Ureter (tissue), 1 donor: Measurements from ENCODE around the gene TMEM239. TPM values are rescaled to one million over a fixed set of nuclear protein-coding genes. Genes with fewer than 3 reads are reported as not detected.
"Not testable (repeated sequence)": the region's sequence is repeated elsewhere in the genome, so short reads cannot be mapped to it uniquely, and the experiment has no call there.

Source experiments
- DNase-seq: peaks from one replicate; pipeline ENCODE4 v3.0.0-alpha.2; 2020; ENCODE audit warnings: low spot score
- total RNA-seq: library from RNA; stranded (reverse); gene quantifications from one replicate; pipeline ENCODE4 v1.2.4, GENCODE V29; 2023
- donor health status: DM: yes; HTN: yes; CAD: no.

Gene TMEM239
- total RNA-seq, 1 donor from 2014 or later, result not detected

- peak; percentile 38 for DNase-seq
Measured at GRCh38 chr20:2820084-2820895, 4.1 kb downstream of the TMEM239 start.

- DNase-seq, result no peak
Measured at GRCh38 chr20:2820896-2821869, 5.0 kb downstream of the TMEM239 start.

GRCh38 chr20:2822073-2822472 lies 5.9 kb downstream of the TMEM239 start:
- no peak for DNase-seq

GRCh38 chr20:2825761-2826160 lies 9.6 kb downstream of the TMEM239 start:
- DNase-seq, result no peak

- no peak for DNase-seq
Measured at GRCh38 chr20:2826655-2827054, 10.5 kb downstream of the TMEM239 start.

- no peak for DNase-seq
Measured at GRCh38 chr20:2829376-2829775, 13.2 kb downstream of the TMEM239 start.

- DNase-seq, result not testable (repeated sequence)
Measured at GRCh38 chr20:2831206-2831605, 15.0 kb downstream of the TMEM239 start.

- DNase-seq, result no peak
Measured at GRCh38 chr20:2833761-2834160, 17.6 kb downstream of the TMEM239 start.

- no peak for DNase-seq
Measured at GRCh38 chr20:2834401-2835110, 18.4 kb downstream of the TMEM239 start.

GRCh38 chr20:2835331-2835796 lies 19.2 kb downstream of the TMEM239 start:
- DNase-seq, result no peak

GRCh38 chr20:2836035-2836434 lies 19.9 kb downstream of the TMEM239 start:
- no peak for DNase-seq

GRCh38 chr20:2837221-2837960 lies 21.2 kb downstream of the TMEM239 start:
- DNase-seq, result no peak

GRCh38 chr20:2838170-2838797 lies 22.1 kb downstream of the TMEM239 start:
- no peak for DNase-seq

- DNase-seq, result no peak
Measured at GRCh38 chr20:2838847-2839671, 22.9 kb downstream of the TMEM239 start.

- no peak for DNase-seq
Measured at GRCh38 chr20:2839732-2840137, 23.6 kb downstream of the TMEM239 start.

- DNase-seq, result peak; percentile 89
Measured at GRCh38 chr20:2840138-2840966, 24.2 kb downstream of the TMEM239 start, which contains the start of the genes PCED1A and VPS16. Gene PCED1A (minus strand): TSS chr20:2840655. CDS start chr20:2839912, 743 bp downstream. Gene VPS16 (plus strand): TSS chr20:2840745. CDS start chr20:2840775, 30 bp downstream.

- peak; percentile 65 for DNase-seq
Measured at GRCh38 chr20:2840967-2841531, 24.9 kb downstream of the TMEM239 start.

- DNase-seq, result no peak
Measured at GRCh38 chr20:2845607-2846006, 29.4 kb downstream of the TMEM239 start.
